Lower leg skin (tissue), 4 donors: Measurements from ENCODE around the gene TPP1. TPM values are rescaled to one million over a fixed set of nuclear protein-coding genes. Genes with fewer than 3 reads are reported as not detected.

Experiments used
- DNase-seq, 2 donors: peaks; one replicate each; pipeline ENCODE4 v3.0.0-alpha.2; 2019; ENCODE audit warnings: low spot score in 2 of 2
- H3K4me3 ChIP-seq: fragments of 200-600 bp; sonication (generic); 2 replicates; pipeline ENCODE4 v1.5.1; 2017; ENCODE audit warnings: mild to moderate bottlenecking, low read depth; ENCODE audit not compliant: poor library complexity, severe bottlenecking
- CTCF ChIP-seq, 3 donors: fragments of 450-650 bp; IDR thresholded peaks; one replicate each; pipeline ENCODE4 v1.5.1; 2016; ENCODE audit warnings: antibody characterized with exemption in 3 of 3, mild to moderate bottlenecking in 3 of 3, moderate library complexity in 2 of 3
- POLR2A ChIP-seq, 2 donors: fragments of 450-650 bp; IDR thresholded peaks; one replicate each; pipeline ENCODE4 v1.6.1; 2016 to 2017; ENCODE audit warnings: antibody characterized with exemption in 2 of 2, mild to moderate bottlenecking in 1 of 2, moderate library complexity in 1 of 2
- WGBS, 2 donors: methylation state at CpG; one replicate each; pipeline ENCODE4 v1.1.5; 2018; 5-methylcytosine and 5-hydroxymethylcytosine counted together
- intact Hi-C: fragments of 100-400 bp; cut with DNase I; formaldehyde crosslinking; loops from one replicate; pipeline ENCODE4 v1.15.0; 2023; ENCODE audit warnings: low total_unique reads
- total RNA-seq, 4 donors: library from RNA; depleted of rRNA; stranded (reverse); fragments of >200 nt; gene quantifications; one replicate each; pipeline ENCODE4 v1.1.0, GENCODE V29; 2016

TPP1 gene
- total RNA-seq, 4 donors from 2014 or later = 49.6 to 65.3 (median 57.9) TPM

GRCh38 chr11:6637871-6638270 is 18.6 kb upstream of the TPP1 start:
- DNase-seq = no peak
- WGBS, 2 donors = 17 to 31% methylated on average over 3 of the region's 3 CpGs
- no peak overlapping the region for H3K4me3 ChIP-seq
- intact Hi-C loops = no loop called here
- TF ChIP-seq POLR2A (IDR thresholded peaks at IDR 0.05) (no peak), CTCF (IDR thresholded peaks at IDR 0.05) (no peak)

- intact Hi-C loops = no loop called here
- WGBS, 2 donors = 89% methylated on average over 3 of the region's 3 CpGs
- no peak for DNase-seq
- TF ChIP-seq POLR2A (IDR thresholded peaks at IDR 0.05) (no peak), CTCF (IDR thresholded peaks at IDR 0.05) (no peak)
- H3K4me3 ChIP-seq = no peak overlapping the region
These were observed 17.3 kb upstream of the TPP1 start for GRCh38 chr11:6636480-6636879.

GRCh38 chr11:6635082-6635932 is 16.1 kb upstream of the TPP1 start:
- intact Hi-C loops = no loop called here
- whole genome bisulfite sequencing, 2 donors = 47 to 48% methylated on average over 10 of the region's 10 CpGs
- DNase-seq = peak in 1 of 2 donors; percentile 81
- TF ChIP-seq CTCF (IDR thresholded peaks at IDR 0.05) (no peak), POLR2A (IDR thresholded peaks at IDR 0.05) (no peak)
- H3K4me3 ChIP-seq = no peak overlapping the region

GRCh38 chr11:6634534-6634933 is 15.3 kb upstream of the TPP1 start:
- H3K4me3 ChIP-seq = no peak overlapping the region
- 67 to 76% methylated on average over 1 of the region's 1 CpG for WGBS, 2 donors
- DNase-seq = no peak
- intact Hi-C loops = no loop called here
- TF ChIP-seq POLR2A (IDR thresholded peaks at IDR 0.05) = no peak
- TF ChIP-seq CTCF (IDR thresholded peaks at IDR 0.05) = no peak

- WGBS, 2 donors = 91 to 94% methylated on average over 15 to 16 of the region's 16 CpGs
- DNase-seq = peak in 1 of 2 donors; percentile 67
- intact Hi-C loops = no loop called here
- no peak overlapping the region for H3K4me3 ChIP-seq
- TF ChIP-seq CTCF (IDR thresholded peaks at IDR 0.05) (no peak), POLR2A (IDR thresholded peaks at IDR 0.05) (no peak)
These were observed 14.5 kb upstream of the TPP1 start for GRCh38 chr11:6633422-6634408.
